GM19328 (cell line): ENCODE results near the gene SMIM9.
"Not testable (repeated sequence)": the region's sequence is repeated elsewhere in the genome, so short reads cannot be mapped to it uniquely, and the experiment has no call there.

Experiments used
- ATAC-seq: cut with Tn5 transposase; IDR thresholded peaks from one replicate; pipeline ENCODE4 v1.9.1; 2021; ENCODE audit warnings: mild to moderate bottlenecking, moderate library complexity; ENCODE audit not compliant: unreplicated experiment

Gene SMIM9

DNA sequence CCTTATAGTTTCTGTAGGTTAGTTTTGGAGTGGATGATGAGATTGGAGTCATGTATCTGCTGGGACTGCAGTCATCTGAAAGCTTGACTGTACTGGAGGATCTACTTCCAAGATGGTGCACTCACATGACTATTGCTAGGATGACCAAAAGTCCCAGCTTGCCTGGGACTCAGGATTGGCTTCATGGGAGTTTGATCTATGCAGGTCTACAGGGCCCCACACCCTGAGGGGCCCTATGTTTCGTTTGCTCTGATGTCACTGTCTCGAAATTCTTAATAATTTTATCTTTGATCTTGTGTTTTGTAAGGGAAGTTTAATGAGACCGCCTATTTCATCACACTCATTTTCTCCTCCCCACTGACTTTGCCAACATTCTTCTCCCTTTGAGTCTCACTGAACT lies at the start of gene SMIM9:
Gene SMIM9, minus strand, starts transcription at position 101 of the 400 bp plus-strand sequence. CDS start 3,806 bp downstream, outside the sequence.
- ATAC-seq = no peak

DNA sequence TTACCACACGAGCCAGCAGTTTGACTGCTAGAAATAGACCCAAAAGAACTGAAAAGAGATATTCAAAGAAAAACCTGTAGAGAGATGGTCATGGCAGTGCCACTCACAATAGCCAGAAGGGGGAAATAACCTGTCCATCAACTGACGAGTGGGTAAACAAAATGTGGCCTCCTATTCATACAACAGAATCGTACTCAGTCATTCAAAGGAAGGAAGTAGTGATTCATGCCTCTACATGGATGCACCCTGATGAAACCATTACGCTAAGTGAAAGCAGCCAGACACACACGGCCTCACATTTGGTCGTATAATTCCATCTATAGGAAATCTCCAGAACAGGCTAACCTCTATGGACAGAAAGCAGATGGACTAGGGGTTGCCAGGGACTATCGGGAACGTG lies 49.6 kb upstream of the SMIM9 start:
- ATAC-seq = not testable (repeated sequence)

DNA sequence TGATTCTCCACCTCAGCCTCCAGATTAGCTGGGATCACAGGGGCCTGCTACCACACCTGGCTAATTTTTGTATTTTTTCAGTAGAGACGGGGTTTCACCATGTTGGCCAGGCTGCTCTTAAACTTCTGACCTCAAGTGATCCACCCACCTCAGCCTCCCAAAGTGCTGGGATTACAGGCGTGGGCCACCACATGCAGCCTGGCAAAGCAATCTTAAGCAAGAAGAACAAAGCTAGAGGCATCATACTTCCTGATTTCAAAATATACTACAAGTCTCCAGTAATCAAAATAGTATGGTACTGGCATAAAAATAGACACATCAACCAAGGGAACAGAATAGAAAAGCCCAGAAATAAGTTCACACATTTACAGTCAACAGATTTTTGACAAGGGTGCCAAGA lies 38.9 kb upstream of the SMIM9 start:
- no peak for ATAC-seq

DNA sequence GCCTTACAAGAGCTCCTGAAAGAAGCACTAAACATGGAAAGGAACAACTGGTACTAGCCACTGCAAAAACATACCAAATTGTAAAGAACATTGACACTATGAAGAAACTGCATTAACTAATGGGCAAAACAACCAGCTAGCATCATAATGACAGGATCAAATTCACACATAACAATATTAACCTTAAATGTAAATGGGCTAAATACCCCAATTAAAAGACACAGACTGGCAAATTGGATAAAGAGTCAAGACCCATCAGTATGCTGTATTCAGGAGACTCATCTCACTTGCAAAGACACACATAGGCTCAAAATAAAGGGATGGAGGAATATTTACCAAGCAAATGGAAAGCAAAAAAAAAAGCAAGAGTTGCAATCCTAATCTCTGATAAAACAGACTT lies 34.1 kb upstream of the SMIM9 start:
- ATAC-seq = not testable (repeated sequence)

DNA sequence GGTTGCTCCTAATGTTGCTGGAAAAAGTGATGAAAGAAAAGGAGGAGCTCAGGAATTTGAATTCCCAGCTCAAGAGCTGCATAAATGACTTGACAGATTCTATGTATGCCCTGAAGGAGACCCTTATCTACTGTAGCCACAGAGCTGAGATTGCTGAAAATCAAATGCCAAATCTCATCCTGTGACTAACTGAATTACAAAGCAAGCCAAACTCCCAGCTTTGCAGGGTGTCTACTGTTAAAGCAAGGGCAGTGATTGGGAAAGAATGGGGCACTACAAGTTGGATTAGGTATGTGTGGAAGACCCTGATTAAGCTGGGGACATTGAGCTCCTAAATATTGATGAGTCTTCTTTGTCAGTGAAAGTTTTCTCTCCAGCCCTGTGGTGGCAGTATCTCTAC lies 20.8 kb upstream of the SMIM9 start:
- no peak for ATAC-seq

DNA sequence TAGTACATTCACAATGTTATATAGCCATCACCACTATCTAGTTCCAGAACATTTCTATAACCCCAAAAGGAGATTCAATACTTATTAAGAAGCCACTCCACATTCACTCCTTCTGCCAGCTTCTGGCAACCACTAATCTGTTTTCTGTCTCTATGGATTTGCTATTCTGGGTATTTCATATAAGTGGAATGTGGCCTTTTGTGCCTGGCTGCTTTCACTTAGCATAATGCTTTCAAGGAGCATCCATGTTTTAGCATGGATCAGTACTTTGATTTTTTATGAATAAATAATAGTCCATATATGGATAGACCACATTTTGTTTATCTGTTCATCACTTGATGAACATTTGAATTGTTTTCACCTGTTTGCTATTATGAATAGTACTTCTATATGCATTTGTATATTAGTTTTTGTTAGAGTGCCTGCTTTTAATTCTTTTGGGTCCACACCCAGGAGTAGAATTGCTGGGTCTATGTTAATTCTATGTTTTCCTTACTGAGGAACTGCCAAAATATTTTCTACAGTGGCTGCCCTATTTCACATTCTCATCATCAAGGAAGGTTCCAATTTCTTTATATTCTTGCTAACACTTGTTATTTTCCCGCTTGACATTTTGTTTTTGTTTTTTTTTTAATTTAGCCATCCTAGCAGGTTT lies 16.6 kb upstream of the SMIM9 start:
- ATAC-seq = no peak

DNA sequence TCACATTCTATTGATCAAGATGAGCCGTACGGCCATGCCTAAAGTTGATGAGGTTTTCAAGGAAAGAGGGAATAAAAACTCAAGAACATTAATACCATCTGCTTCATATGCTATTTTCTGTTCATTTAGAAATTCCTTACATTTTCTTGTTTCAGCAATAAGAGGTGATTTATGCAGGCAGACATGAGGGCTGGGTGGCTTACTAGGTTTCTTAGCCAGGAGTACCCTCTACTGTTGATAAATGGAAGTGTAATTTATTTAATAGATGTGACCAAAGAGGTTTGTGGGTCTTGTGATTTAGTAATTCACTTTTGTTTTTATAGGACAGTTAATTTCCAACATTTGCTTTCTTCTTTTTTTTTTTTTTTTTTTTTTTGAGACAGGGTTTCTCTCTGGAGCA lies 6.4 kb upstream of the SMIM9 start:
- ATAC-seq = no peak

DNA sequence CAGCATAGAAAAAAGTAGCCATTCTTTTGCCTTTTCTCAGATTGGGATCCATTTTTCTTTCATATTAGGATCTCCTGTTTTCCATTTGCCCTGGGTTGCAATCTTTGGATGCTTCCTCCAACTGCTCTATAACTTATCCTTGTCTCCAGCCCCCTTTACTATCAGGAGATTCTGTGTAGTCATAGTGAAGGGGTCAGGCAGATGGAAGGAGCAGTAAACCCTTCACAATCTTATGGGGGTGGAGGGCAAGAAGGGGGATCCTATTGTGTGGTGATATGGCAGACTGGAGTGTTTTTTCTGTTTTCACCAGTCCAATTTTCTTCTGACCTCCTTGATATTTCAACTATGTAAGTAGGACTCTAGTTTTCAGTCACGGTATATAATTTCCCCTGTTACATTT lies 1.7 kb upstream of the SMIM9 start:
- no peak for ATAC-seq

DNA sequence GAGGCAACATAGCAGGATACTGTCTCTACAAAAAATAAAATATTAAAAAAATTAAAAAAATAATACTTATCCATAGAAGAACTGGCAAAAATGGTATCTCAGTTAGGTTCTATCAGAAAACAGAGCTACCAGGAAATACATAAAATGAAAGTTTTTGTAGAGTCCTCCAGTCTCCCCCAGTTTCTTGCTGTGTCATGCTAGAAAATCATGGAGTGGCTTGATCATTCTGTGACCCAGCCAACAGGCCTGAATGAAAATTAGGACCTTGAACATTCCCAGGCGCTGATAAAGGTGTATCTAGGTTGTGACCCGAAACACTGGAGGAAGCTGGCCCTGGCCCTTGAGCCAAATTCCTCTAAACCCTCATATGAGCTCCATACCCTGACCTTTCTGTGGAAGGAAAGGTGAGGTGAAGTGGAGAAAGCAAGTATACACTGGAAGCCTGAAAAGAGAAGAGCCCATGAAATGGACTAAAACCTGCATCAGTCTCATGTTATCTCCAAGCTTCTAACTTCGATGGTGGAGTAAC lies 652 bp downstream of the SMIM9 start:
- ATAC-seq = no peak

DNA sequence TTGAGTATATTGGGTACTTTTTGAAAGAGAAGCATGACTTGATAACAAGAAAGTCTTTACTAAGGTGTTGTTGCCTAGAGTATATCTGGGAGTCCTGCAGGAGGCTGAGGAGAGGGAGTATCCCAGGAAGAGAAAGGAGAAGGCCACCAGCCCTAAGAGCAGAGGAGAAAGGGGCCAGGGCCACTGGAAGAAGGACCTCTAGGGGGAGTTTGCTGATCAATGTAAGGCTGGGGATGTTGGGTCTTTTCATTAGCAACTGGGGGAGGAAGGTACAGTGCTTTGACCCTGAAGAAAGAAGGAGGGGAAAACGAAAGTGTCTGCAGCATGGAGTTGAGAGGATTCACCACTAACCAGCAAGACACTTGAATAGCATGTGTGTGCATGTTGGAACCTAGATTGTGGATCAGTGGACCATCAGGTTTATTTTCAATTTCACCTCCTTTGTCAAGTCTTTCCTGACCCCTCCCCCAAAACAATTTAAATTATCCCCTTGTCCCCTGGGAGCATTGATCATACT lies 4.5 kb downstream of the SMIM9 start:
- no peak for ATAC-seq

DNA sequence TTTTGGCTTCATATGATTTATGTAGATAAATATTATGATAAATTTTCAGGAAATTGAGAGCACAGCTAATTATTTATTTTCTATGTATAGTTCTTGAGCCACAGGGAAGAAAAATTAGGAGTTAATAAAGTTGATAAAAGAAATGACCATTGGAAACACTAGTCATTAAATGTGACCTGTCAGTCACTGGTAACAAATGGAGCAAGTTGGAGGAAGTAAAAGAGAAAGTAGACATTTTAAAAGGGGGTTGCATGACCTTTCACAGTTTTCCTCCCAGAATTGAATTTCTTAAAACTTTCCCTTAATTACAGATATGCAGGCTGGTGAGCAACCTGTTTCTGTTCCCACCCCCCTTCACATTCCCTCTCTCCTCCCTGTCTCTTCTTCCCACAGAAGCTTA lies 5.3 kb downstream of the SMIM9 start:
- ATAC-seq = no peak

DNA sequence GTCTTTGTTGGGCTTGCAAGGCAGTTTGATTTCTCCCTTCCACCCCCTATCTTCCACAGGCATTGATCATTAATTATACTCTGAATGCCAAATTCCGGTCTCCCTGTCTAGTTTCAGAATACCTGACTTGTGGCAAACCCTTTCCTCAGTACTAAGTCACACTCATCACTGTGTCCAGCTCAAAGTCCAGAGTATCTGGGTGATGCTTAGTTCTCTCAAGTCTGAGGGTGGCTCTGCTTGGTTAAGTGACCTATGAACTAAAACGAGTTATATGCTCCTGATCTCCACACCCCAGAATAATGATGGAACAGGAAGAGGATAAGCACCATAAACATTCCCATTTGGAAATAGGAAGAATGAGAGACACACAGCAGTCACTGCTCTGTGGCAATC lies 6.5 kb downstream of the SMIM9 start:
- ATAC-seq = no peak

DNA sequence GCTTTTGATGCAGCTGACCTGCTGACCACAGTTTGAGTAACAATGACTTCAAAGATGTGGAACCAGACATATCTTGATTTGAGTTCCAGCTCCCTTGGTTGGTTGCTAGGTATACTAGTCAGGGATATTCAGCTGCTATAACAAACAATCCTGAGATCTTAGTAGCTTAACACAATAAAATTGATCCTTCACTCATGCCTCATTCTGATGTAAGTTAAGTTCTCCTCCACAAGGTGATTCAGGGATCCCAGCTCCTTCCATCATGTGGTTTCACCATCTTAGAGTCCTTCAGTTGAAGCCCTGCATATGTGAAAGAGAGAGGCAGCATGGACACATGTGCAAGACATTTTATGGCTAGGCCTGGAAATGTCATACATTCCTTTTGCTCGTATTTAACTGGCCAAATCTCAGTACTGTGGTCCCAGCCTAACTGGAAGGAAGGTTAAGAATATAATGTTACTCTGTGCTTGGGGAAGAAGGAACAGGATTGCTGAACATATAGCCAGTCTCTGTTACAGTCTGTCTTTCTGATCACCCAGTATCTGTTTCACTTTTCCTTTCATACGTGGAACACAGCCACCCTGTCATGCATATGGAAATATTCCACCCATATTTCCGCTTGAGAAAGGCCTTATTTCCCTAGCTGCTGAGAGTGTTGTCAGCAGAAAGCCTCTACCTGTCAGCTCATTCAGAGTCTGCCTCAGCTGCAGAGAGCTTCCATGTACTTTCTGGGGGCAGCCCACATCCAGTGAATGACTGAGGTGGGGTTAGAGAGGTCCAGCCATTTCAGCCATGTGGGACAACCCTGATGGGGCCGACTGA lies 7.1 kb downstream of the SMIM9 start:
- peak; percentile 72 for ATAC-seq

DNA sequence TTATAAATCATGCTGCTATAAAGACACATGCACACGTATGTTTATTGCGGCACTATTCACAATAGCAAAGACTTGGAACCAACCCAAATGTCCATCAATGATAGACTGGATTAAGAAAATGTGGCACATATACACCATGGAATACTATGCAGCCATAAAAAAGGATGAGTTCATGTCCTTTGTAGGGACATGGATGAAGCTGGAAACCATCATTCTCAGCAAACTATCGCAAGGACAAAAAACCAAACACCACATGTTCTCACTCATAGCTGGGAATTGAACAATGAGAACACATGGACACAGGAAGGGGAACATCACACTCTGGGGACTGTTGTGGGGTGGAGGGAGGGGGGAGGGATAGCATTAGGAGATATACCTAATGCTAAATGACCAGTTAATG lies 8.9 kb downstream of the SMIM9 start:
- ATAC-seq = not testable (repeated sequence)

DNA sequence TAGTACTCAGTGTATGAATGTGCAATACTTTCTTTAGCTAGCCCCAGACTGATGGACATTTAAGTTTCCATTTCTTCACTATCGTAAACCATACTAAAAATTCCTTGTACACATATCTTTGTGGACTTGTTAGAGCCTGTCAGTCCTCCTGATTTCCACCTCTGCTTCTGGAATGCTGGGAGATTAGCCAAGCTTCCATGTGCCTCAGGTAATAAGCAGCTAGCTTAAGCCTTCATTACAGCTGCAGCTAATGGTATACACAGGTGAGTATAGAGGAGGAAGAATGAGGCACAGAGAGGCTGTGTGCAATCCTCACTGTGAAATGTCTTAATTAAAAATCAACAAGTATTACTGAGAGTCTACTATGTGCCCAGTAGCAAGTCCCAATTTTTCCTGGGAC lies 9.8 kb downstream of the SMIM9 start:
- no peak for ATAC-seq

DNA sequence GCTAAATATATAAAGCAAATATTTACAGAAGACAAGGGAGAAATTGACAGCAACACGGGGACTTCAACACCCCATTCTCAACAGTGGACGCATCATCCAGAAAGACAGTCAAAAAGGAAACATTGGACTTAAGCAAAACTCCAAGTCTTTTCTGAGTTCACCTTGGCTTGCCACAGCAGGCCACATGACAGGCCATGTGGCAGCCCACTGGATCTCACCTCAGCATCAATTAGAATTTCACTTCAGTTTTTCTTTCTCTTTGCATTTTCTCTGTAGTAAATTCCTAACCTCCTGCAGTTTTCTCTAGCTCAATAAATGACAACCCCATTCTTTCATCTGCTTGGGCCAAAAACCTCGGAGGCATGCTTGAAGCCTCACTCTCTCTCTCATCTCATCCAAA lies 12.4 kb downstream of the SMIM9 start:
- ATAC-seq = no peak

DNA sequence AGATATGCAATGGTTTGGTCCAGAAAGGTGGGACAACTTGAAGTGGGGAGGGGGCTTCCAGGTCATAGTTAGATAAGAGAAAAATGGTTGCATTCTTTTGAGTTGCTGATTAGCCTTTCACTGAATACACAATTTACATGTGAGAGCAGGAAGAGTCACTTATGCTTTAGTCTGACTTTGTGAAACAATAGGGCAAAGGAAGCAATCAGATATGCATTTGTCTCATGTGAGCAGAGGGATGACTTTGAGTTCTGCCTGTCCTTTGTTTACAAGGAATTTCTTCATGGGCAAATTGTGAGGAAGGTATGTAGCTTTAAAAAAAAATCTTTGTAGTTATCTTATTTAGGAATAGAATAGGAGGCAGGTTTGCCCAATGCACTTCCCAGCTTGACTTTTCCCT lies 12.9 kb downstream of the SMIM9 start:
- ATAC-seq = no peak

DNA sequence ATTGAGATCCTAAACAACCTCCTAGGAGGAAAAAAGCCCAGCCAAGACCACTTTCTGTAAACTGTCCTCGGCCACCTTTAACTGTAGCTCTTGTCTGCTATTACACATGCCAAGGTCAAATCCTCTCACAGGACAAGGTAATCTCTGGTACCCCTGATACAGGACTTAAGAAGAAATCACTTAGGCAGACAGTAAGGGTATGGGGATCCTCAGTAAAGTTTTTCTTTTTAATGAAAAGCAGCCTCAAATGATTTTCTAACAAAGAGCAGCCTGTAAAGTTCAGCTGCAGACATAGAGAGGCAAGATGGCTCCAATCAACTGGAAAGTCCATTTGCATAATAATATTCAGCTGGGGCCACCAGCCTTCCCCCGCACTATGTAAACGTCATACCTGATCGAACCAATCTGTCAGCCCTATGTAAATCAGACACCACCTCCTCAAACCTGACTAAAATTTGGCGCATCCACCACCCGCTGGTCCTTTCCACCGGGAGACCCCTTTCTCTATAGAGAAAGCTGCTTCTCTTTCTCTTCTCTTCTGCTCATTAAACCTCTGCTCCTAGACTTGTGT lies 14.6 kb downstream of the SMIM9 start:
- peak; percentile 79 for ATAC-seq

DNA sequence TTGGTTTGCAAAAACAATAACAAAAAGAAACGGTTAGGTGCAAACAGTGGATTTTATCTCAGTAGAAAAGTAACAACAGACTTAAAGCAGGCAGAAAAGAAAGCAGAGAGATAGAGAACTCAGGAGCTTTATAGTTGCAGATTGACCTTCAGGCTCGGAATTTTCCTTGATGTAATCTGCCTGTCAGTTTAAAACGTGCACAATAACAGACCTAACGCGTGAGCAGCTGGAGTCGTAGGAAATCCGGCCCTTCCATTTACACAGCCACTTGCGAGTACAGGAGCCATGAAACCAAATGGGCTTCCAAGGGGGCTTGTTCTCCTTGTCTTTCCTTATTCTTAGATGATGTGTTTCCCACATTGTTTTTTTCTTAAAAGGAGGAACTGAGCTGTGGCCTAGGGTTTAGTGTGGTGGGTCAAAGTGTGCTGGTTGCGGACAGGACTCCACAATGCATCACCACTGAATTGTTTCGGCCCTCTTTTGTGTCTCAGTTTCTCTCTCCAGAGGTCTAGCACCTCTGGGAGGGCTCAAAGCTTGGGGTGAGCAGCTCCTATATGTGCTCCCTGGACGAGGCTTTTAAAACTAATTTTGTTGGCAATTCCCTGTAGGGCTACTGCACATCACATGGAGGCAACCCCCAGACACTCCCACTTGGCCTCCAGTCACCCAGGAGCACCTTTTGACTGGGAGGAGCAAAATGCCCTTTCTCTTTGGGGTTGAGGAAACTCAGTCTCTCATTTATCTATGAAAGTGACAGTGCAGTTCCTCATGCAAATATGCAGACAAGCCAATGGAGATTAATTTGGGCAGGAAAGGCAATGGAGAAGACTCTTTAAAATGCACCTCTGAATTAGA lies 15.3 kb downstream of the SMIM9 start:
- peak; percentile 26 for ATAC-seq

DNA sequence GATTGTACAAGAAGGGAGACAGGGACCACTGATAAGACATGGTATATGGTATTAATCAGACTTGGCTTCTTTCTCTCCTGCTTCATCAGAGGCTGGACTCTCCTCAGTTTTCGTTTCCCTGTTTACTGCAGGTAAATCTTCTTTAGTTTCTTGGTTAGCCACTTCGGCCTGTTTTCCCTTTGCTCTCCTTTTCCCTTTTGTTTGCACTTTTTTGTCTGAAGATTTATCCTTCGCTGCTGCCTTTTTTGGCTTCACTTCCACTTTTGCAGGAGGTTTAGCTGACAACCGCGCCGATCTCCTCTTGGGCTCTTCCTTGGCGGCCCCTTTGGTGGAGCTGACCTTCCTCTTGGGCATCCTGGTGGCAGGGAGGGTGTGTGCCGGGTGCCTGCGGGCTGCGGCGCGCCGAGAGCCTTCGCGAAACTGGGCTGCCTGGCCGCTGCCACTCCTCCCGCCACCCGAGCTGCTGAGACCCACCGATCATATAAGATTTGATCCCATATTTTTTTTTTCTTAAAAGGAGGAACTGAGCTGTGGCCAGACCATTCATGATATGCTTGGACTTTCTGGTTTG lies 17.3 kb downstream of the SMIM9 start:
- ATAC-seq = not testable (repeated sequence)
